Measurements from ENCODE around the gene RPL36.
A peak's percentile ranks its signal among the peaks of the same experiment; 100 is the strongest.
"Not testable (repeated sequence)": the region's sequence is repeated elsewhere in the genome, so short reads cannot be mapped to it uniquely, and the experiment has no call there.

RPL36 gene

GRCh38 chr19:5714816-5715215 is 24.7 kb downstream of the RPL36 start:
- DNase-seq (ENCODE audit: low read depth, low spot score) = no peak
- Histone ChIP-seq H3K27ac (no peak overlapping the region), H3K9me3 (ENCODE audit: low read depth, low read length) (no peaks in the 10 kb centered on the region), H3K9ac (ENCODE audit: insufficient read length) (no peak overlapping the region), H3K36me3 (ENCODE audit: insufficient read depth, low read length) (peaks cover 71% of the 10 kb centered on the region), H3K4me3 (no peak overlapping the region)
- TF ChIP-seq POLR2AphosphoS5 (IDR thresholded peaks at IDR 0.05; ENCODE audit: borderline replicate concordance, low read depth, low read length) = no peak
- no peak for TF ChIP-seq FOXP2 (optimal IDR thresholded peaks at IDR 0.05; ENCODE audit: control extremely low read depth, extremely low read length, insufficient read depth)
- no peak for TF ChIP-seq EZH2 (IDR thresholded peaks at IDR 0.05)

GRCh38 chr19:5717215-5717935 is 27.3 kb downstream of the RPL36 start:
- Histone ChIP-seq H3K9ac (ENCODE audit: insufficient read length) (peak overlapping the region; percentile 100), H3K4me3 (peak overlapping the region; percentile 96; the same call in 1 of the 2 replicates), H3K27ac (peak overlapping the region; percentile 98), H3K36me3 (ENCODE audit: insufficient read depth, low read length) (peaks cover 48% of the 10 kb centered on the region), H3K9me3 (ENCODE audit: low read depth, low read length) (no peaks in the 10 kb centered on the region)
- DNase-seq (ENCODE audit: low read depth, low spot score) = no peak
- TF ChIP-seq POLR2AphosphoS5 (IDR thresholded peaks at IDR 0.05; ENCODE audit: borderline replicate concordance, low read depth, low read length) = no peak
- TF ChIP-seq FOXP2 (optimal IDR thresholded peaks at IDR 0.05; ENCODE audit: control extremely low read depth, extremely low read length, insufficient read depth) = no peak
- TF ChIP-seq EZH2 (IDR thresholded peaks at IDR 0.05) = no peak

GRCh38 chr19:5718037-5718578 is 28.0 kb downstream of the RPL36 start:
- H3K9ac ChIP-seq (ENCODE audit: insufficient read length) = peak overlapping the region; percentile 100
- peaks cover 41% of the 10 kb centered on the region for H3K36me3 ChIP-seq (ENCODE audit: insufficient read depth, low read length)
- no peaks in the 10 kb centered on the region for H3K9me3 ChIP-seq (ENCODE audit: low read depth, low read length)
- peak overlapping the region; percentile 98 for H3K27ac ChIP-seq
- TF ChIP-seq FOXP2 (optimal IDR thresholded peaks at IDR 0.05; ENCODE audit: control extremely low read depth, extremely low read length, insufficient read depth) = no peak
- TF ChIP-seq EZH2 (IDR thresholded peaks at IDR 0.05) = no peak
- no peak for TF ChIP-seq POLR2AphosphoS5 (IDR thresholded peaks at IDR 0.05; ENCODE audit: borderline replicate concordance, low read depth, low read length)
- H3K4me3 ChIP-seq = peak overlapping the region; percentile 96
- no peak for DNase-seq (ENCODE audit: low read depth, low spot score)

- peak; percentile 78 for DNase-seq (ENCODE audit: low read depth, low spot score)
- TF ChIP-seq FOXP2 (optimal IDR thresholded peaks at IDR 0.05; ENCODE audit: control extremely low read depth, extremely low read length, insufficient read depth) (no peak), EZH2 (IDR thresholded peaks at IDR 0.05) (no peak), POLR2AphosphoS5 (IDR thresholded peaks at IDR 0.05; ENCODE audit: borderline replicate concordance, low read depth, low read length) (peak; percentile 42)
- Histone ChIP-seq H3K4me3 (peak overlapping the region; percentile 96), H3K27ac (peak overlapping the region; percentile 98), H3K9ac (ENCODE audit: insufficient read length) (peak overlapping the region; percentile 100), H3K36me3 (ENCODE audit: insufficient read depth, low read length) (peaks cover 35% of the 10 kb centered on the region), H3K9me3 (ENCODE audit: low read depth, low read length) (no peaks in the 10 kb centered on the region)
Measured at GRCh38 chr19:5718579-5719273, 28.6 kb downstream of the RPL36 start.

- DNase-seq (ENCODE audit: low read depth, low spot score) = no peak
- TF ChIP-seq EZH2 (IDR thresholded peaks at IDR 0.05) (no peak), FOXP2 (optimal IDR thresholded peaks at IDR 0.05; ENCODE audit: control extremely low read depth, extremely low read length, insufficient read depth) (no peak), POLR2AphosphoS5 (IDR thresholded peaks at IDR 0.05; ENCODE audit: borderline replicate concordance, low read depth, low read length) (no peak)
- peaks cover 29% of the 10 kb centered on the region for H3K36me3 ChIP-seq (ENCODE audit: insufficient read depth, low read length)
Measured at GRCh38 chr19:5719274-5719960, 29.3 kb downstream of the RPL36 start.

GRCh38 chr19:5719961-5720790 is 30.1 kb downstream of the RPL36 start, which contains the start of the genes CATSPERD and LONP1:
Gene CATSPERD (plus strand): TSS chr19:5720637. CDS start chr19:5720738, 101 bp downstream.
Gene LONP1 (minus strand): TSS chr19:5720146. CDS start chr19:5720132, 14 bp downstream.
- peaks cover 22% of the 10 kb centered on the region for H3K36me3 ChIP-seq (ENCODE audit: insufficient read depth, low read length)
- peak; percentile 94 for DNase-seq (ENCODE audit: low read depth, low spot score)
- no peak for TF ChIP-seq EZH2 (IDR thresholded peaks at IDR 0.05)
- TF ChIP-seq FOXP2 (optimal IDR thresholded peaks at IDR 0.05; ENCODE audit: control extremely low read depth, extremely low read length, insufficient read depth) = peak; percentile 80
- TF ChIP-seq POLR2AphosphoS5 (IDR thresholded peaks at IDR 0.05; ENCODE audit: borderline replicate concordance, low read depth, low read length) = peak; percentile 87
- H3K9ac ChIP-seq (ENCODE audit: insufficient read length) = peak within 1 kb of the TSS; percentile 100
- peak within 1 kb of the TSS; percentile 96 for H3K4me3 ChIP-seq
- H3K9me3 ChIP-seq (ENCODE audit: low read depth, low read length) = no peaks in the 10 kb centered on the region
- H3K27ac ChIP-seq = peak within 1 kb of the TSS; percentile 98

More at GRCh38 chr19:5719274-5719960, 29.3 kb downstream of the RPL36 start:
- peak overlapping the region; percentile 96 for H3K4me3 ChIP-seq
- H3K9ac ChIP-seq (ENCODE audit: insufficient read length) = peak overlapping the region; percentile 100
- H3K9me3 ChIP-seq (ENCODE audit: low read depth, low read length) = no peaks in the 10 kb centered on the region
- H3K27ac ChIP-seq = peak overlapping the region; percentile 98

- TF ChIP-seq EZH2 (IDR thresholded peaks at IDR 0.05) = no peak
- TF ChIP-seq FOXP2 (optimal IDR thresholded peaks at IDR 0.05; ENCODE audit: control extremely low read depth, extremely low read length, insufficient read depth) = no peak
- TF ChIP-seq POLR2AphosphoS5 (IDR thresholded peaks at IDR 0.05; ENCODE audit: borderline replicate concordance, low read depth, low read length) = no peak
- Histone ChIP-seq H3K9me3 (ENCODE audit: low read depth, low read length) (no peaks in the 10 kb centered on the region), H3K9ac (ENCODE audit: insufficient read length) (no peak overlapping the region), H3K27ac (no peak overlapping the region), H3K36me3 (ENCODE audit: insufficient read depth, low read length) (no peaks in the 10 kb centered on the region), H3K4me3 (no peak overlapping the region)
- no peak for DNase-seq (ENCODE audit: low read depth, low spot score)
Measured at GRCh38 chr19:5727453-5728050, 37.5 kb downstream of the RPL36 start.

GRCh38 chr19:5733172-5733571 is 43.1 kb downstream of the RPL36 start:
- H3K36me3 ChIP-seq (ENCODE audit: insufficient read depth, low read length); H3K9me3 ChIP-seq (ENCODE audit: low read depth, low read length); H3K9ac ChIP-seq (ENCODE audit: insufficient read length); H3K27ac ChIP-seq; DNase-seq (ENCODE audit: low read depth, low spot score); H3K4me3 ChIP-seq: not testable (repeated sequence)

All from SK-N-MC (cell line).